Thoracic aorta (tissue), 2 donors: ENCODE measurements around the gene IGSF10. TPM values are rescaled to one million over a fixed set of nuclear protein-coding genes. Genes with fewer than 3 reads are reported as not detected.

Experiments used
- ATAC-seq: fragments of 150-250 bp; one replicate; pipeline ENCODE4 v1.8.0; 2017; ENCODE audit warnings: low read depth; ENCODE audit not compliant: insufficient number of reproducible peaks, low FRiP score
- DNase-seq: peaks from one replicate; pipeline ENCODE4 v3.0.0-alpha.2; 2020; ENCODE audit warnings: low spot score
- H3K27ac ChIP-seq, 2 donors: fragments of 200-600 bp; sonication (generic); 1 replicate in 1 of 2; 2 replicates in 1 of 2; pipeline ENCODE4 v1.5.1; 2016; ENCODE audit warnings: mild to moderate bottlenecking in 2 of 2, moderate library complexity in 2 of 2
- H3K27me3 ChIP-seq: fragments of 200-600 bp; sonication (generic); replicated peaks from 2 replicates; pipeline ENCODE4 v1.6.0; 2016; ENCODE audit warnings: mild to moderate bottlenecking; ENCODE audit not compliant: insufficient read depth
- H3K36me3 ChIP-seq: fragments of 200-600 bp; sonication (generic); one replicate; pipeline ENCODE4 v1.5.1; 2016
- H3K4me1 ChIP-seq, 2 donors: fragments of 200-600 bp; sonication (generic); 1 replicate in 1 of 2; 2 replicates in 1 of 2; pipeline versions ENCODE4 v1.5.1 to v1.6.0; 2016; ENCODE audit warnings: low read depth in 2 of 2, mild to moderate bottlenecking in 1 of 2; ENCODE audit not compliant: control insufficient read depth in 1 of 2
- H3K4me3 ChIP-seq: fragments of 200-600 bp; sonication (generic); 2 replicates; pipeline ENCODE4 v1.5.1; 2016; ENCODE audit warnings: mild to moderate bottlenecking
- H3K9me3 ChIP-seq: fragments of 200-600 bp; sonication (generic); 2 replicates; pipeline ENCODE4 v1.5.1; 2016
- total RNA-seq, 2 donors: library from RNA; depleted of rRNA; stranded (reverse); fragments of >200 nt; gene quantifications; one replicate each; pipeline versions ENCODE4 v1.1.0 to v1.2.3, GENCODE V29; 2016
- TF ChIP-seq, protein P1 (sequence below): fragments of 200-600 bp; sonication (generic); IDR thresholded peaks from one replicate; pipeline ENCODE4 v1.5.1; 2019; ENCODE audit warnings: antibody characterized with exemption

The IGSF10 gene
- total RNA-seq, 2 donors from 2014 or later, result 5.3 to 34.6 TPM

DNA sequence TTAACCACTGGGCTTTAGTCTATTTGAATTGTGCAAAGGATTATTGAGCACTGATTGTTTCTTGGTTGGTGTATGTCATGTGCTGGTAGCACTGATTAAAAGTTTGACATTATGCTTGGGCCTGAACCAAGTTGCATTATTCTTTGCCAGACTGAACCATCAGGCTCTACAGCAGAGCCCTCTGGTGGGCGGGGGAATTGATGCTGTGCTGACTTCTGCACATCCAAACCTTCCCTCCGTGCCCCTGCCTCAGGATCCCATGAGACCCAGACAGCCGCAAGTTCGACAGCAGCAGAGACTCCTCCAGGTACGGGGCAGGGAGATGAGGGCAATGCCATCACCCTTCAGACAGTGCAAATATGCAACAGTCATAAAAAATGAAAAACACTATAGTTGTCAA lies 47.9 kb downstream of the IGSF10 start:
- DNase-seq (no peak), ATAC-seq (no peak)
- H3K4me3 ChIP-seq, result no peak overlapping the region
- no peaks in the 10 kb centered on the region for H3K27me3 ChIP-seq
- H3K9me3 ChIP-seq, result no peaks in the 10 kb centered on the region
- H3K36me3 ChIP-seq, result no peaks in the 10 kb centered on the region
- H3K4me1 ChIP-seq, result no peaks in the 10 kb centered on the region
- no peak overlapping the region for H3K27ac ChIP-seq
- TF ChIP-seq, protein P1, sequence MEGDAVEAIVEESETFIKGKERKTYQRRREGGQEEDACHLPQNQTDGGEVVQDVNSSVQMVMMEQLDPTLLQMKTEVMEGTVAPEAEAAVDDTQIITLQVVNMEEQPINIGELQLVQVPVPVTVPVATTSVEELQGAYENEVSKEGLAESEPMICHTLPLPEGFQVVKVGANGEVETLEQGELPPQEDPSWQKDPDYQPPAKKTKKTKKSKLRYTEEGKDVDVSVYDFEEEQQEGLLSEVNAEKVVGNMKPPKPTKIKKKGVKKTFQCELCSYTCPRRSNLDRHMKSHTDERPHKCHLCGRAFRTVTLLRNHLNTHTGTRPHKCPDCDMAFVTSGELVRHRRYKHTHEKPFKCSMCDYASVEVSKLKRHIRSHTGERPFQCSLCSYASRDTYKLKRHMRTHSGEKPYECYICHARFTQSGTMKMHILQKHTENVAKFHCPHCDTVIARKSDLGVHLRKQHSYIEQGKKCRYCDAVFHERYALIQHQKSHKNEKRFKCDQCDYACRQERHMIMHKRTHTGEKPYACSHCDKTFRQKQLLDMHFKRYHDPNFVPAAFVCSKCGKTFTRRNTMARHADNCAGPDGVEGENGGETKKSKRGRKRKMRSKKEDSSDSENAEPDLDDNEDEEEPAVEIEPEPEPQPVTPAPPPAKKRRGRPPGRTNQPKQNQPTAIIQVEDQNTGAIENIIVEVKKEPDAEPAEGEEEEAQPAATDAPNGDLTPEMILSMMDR, result no peak

Other genes with a start within 250 kb of the IGSF10 start
- 1 to 10 TPM; 2.5 to 4.3 TPM for gene P2RY14, start 182.5 kb downstream of the IGSF10 start, total RNA-seq
- not detected for gene GPR87, start 144.2 kb downstream of the IGSF10 start, total RNA-seq
- gene P2RY13, start 131.5 kb downstream of the IGSF10 start, total RNA-seq, result 1 to 10 TPM; 1.4 to 3.0 TPM
- gene P2RY12, start 76.3 kb downstream of the IGSF10 start, total RNA-seq, result 10 to 100 TPM in 1 of 2 donors, 1 to 10 TPM in 1; 2.2 to 10.7 TPM